GM21367 (cell line): Measurements from ENCODE around the gene KIT.

Experiments
- ATAC-seq: cut with Tn5 transposase; IDR thresholded peaks from one replicate; pipeline ENCODE4 v1.9.1; 2021; ENCODE audit not compliant: unreplicated experiment

The KIT gene

DNA sequence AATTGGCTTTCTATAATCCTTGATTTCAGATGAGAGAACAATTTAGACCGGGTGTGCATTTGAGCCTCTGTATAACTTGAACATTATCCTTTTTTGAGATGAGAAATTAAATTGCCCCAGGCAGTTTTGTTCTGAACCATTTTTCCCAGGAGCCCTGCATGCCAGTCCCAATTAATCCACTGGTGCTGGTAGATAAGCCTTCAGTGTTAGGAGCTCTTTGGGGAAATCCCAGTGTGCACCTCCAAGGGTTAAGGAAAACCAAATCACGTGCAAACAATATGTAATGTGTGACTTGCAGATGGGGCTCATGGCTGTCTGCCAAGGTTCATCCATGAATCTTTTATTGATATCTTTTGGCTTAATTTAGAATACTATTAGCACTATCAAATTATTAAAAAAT lies 43.2 kb downstream of the KIT start:
- ATAC-seq, result no peak

DNA sequence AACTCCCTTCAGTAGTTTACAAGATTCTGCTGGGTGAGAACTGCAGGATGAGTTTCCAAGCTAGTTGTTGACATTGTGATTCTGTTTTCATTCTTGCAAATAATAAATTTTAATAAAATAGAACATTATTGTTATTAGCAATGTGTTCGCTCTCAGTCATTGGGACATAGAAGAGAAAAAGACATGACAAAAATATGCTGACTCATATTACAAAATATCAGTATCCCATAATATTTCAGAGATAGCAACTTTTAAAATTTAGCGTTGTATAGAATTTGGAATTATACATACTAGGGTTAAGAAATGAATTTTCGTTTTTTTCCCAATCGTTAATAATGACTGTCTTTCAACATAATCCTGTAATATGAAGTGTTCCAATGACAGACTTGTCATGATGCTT lies 45.4 kb downstream of the KIT start:
- ATAC-seq, result no peak

DNA sequence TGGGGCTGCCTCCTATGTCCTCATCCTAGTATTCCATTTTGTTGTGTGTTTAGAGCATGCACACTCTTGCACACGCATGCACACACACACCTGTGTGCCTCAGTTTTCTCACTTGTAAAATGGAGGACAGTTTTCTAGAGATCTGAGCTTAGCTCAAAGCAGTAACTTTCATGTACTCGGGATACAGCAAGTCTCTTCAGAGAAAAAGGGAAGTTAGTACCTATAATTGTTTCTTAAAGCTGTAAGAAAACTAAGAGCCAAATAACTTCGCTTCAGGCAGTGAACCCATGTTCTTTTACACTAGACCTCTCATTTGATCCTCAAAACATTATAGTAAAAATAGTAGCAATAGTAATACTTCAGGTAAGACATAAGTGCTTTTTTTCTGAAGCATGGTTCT lies 49.6 kb downstream of the KIT start:
- ATAC-seq, result no peak

DNA sequence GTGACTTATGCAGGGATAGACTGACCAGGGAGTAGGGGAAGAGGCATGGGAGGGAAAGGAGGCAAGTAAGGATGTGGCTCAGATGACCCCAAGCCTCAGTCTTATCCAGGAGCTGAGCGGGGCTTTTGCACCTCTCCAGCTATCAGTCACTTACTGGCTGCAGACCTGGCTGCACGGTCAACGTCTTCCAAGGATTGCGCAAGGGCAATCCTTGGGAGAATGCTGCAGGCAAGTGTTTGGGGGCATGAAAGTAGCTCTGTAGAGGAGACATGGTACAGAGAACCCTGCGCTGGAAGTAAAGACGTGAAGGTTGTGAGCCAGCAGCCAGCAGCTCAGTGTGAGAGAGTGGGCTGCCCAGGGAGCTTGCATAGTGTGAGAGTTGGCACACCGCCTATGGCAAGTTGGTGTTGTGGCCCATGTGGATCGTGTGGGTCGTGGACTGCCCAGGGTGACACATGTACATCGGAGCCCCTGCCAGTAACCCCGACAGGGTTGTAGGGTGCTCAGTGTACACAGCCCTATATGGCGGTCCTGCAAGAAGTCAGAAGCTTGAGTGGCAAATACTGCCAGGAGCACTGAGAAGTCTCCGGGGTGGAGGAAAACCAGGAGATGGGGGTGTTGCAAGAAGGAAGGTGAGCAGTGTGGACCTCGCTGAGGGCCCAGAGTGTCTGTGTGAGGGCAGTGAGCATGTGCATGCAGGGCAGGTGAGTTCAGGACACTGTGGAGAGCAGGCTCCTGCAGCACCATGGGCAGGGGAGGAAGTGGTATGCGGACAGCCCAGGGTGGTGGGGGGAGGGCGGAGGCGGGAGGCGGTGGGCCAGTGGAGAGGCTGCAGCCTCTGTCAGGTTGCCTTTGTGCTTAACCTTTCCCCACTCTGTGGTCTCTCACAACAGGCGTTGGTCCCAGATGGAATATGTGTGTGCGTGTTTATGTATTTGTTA lies 50.9 kb downstream of the KIT start:
- no peak for ATAC-seq

DNA sequence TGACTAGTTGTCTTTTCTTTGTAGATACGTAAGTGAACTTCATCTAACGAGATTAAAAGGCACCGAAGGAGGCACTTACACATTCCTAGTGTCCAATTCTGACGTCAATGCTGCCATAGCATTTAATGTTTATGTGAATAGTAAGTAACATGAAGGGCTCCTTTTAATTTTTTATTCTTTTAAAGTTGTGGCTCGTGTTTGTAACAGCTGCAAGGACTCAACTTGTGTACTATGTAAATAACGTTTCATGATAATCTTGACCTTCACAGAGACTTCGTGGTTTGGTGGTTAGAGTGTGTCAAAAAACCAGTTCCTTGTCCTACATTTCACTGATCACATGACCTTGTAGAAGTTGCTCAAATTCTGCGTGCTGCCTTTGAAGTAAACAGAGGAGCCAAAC lies 51.6 kb downstream of the KIT start:
- ATAC-seq, result no peak

DNA sequence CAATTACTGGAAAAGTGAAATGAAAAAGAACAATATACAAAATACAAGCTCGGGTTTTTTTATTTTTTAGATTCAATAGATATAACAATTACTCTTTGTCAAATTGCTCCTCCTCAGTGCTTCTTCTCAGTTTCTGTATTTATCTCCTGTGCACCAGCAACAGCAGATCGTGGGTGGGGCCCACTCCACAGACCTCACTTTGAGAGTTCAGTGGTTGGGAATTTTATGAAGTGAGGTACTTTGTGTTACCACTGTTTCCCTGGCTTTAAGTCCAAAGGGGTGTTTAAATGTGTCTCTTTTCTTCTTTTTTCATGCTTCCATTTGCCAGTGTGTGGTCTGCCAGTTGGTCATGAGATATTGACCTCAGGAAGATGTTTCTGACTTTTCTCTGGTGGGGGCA lies 54.4 kb downstream of the KIT start:
- no peak for ATAC-seq

DNA sequence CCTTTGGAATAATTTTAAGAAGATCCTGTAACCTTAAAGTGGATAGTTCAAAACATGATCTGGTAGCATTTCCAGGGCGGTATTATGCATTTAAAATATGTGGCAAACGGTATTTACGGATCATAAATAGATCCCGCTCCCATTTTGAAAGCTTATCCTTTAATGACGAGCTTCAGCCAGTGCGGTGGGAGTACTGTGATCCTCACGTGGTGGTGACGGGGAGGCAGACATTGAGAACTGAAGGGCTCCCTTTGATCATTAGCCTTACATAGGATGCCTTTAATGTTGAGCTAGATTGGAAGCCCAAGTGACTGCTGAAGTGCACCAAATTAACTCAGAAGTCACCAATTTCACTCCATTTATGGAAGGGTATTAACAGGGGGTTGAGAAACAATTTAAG lies 56.9 kb downstream of the KIT start:
- no peak for ATAC-seq

DNA sequence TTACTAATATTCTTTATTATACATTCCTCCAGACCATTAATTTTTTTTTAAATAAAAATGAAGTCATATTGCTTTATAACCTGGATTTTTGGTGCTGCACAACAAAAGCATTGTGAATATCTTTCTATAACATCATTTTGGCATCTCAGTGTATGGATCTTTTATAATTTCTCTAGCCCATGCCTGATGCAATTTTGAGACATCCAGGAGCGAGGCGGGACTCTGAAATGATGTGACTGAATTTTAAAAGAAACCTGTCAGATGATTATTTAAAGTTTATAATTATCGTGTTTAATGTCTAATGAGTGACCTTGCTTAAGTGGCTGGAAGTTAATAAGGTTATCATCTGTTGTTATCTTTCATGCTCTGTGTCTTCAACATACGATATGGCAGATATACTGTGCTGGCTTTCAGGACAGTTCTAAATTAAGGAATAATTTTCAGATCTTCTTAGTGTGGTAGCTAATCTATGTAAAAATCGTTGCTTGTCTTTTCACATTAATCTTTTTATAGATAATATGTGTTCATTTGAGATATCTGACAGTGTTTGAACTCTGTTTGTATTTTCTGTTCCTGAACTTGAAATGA lies 58.8 kb downstream of the KIT start:
- ATAC-seq, result no peak

DNA sequence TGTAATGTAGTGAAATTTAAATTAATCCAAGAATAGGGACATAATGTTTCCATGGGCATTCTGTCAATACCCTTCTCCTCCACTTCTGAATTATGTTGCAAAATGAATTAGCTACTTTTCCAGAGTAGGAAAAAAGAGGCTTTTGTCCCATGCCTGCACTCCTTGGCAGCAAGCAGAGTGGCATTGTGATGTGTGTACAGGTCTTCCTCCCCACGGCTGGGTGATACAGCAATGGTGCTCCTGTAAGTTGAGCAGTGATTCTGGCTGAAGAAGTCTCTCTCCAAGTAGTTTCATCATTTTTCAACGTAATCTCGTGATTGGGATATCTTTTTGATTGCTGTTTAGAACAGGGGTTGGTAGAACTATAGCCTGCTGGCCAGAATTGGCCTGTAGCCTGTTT lies 59.9 kb downstream of the KIT start:
- ATAC-seq, result no peak

DNA sequence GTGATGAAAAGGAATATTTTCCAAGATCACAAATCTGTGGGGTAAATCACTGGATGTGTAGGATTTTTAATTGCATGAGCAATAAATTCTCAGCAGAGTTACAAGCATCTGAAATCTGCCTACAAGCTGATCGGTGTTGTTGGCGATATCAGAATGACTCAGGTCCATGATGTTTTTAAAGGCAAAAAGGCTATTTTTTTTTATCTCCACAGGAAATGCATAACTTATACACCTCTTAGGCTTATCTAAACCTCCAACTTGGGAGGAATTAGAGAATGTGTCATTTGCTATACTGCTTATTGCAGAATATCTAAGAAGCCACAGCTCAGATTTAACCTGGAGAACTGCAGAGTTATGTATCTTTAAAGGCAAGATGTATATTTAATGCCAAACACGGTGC lies 61.6 kb downstream of the KIT start:
- no peak for ATAC-seq

DNA sequence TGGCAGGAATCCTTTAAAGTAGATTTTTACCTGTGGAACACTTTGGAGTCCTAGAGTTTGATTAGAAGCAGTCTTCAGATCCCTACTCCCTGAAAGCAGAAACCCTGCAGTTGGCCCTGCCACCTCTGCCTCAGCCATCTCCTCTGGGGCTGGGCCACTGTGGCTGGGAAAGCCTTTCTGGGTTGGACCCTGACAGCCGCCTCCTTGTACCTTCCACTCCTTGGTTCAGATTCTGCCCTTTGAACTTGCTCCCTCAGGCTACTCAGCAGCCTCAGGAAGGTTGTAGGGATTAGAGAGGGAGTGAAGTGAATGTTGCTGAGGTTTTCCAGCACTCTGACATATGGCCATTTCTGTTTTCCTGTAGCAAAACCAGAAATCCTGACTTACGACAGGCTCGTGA lies 65.5 kb downstream of the KIT start:
- no peak for ATAC-seq

DNA sequence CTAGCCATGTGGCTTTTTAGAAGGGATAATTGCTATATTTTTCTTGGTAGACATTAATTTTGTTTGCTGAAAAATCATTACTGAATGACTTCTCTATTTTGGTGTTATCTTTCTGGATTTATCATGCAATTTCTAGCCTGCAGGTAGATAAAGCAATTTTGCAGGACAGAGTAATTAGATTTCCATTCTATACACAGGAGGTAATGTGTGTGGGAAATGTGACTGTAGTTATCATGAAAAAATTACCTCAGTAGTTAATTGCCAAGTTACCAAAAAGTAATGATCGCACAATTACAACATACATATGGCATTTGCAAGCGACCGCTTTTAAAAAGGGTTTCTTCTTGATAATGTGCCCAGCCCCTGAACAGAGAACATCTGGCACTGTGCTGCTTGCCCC lies 66.1 kb downstream of the KIT start:
- no peak for ATAC-seq

DNA sequence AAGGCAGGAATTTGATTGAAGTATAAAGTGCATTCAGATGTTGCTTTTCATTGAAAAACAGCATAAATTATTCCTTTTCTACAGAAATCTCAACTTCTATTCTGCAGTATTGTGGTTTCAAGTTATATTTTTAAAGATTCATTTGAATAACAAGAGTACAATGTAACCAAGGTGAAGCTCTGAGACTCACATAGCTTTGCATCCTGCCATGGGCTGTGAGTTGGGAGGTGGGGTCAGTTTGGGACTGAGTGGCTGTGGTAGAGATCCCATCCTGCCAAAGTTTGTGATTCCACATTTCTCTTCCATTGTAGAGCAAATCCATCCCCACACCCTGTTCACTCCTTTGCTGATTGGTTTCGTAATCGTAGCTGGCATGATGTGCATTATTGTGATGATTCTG lies 69.2 kb downstream of the KIT start:
- ATAC-seq, result peak; percentile 48

DNA sequence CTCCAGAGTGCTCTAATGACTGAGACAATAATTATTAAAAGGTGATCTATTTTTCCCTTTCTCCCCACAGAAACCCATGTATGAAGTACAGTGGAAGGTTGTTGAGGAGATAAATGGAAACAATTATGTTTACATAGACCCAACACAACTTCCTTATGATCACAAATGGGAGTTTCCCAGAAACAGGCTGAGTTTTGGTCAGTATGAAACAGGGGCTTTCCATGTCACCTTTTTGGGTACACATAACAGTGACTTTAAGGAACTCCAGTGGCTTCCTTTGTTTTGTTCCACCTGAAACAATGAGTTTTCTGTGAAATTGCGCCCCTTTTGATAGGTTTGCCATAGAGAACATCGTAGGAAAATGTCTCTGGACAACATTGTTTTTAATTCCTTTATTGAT lies 69.6 kb downstream of the KIT start:
- peak; percentile 22 for ATAC-seq

DNA sequence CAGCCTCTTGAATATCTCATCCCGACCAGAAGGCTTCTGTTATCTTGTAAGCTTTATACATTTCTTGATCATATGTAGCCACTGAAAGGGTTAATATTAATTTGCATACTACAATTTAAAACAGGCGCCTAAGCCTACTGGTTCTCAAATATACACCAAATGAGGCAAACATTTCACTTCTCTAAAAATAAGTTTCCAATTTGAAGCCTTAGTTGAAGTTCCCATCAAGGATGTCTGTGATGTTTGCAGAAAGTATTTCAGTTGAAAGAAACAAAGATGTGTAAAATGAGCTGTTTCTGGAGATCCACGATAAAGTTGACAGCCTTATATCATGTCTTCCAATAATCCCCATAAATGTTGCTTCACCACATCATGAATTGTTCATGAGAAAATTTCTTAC lies 70.6 kb downstream of the KIT start:
- ATAC-seq, result no peak

DNA sequence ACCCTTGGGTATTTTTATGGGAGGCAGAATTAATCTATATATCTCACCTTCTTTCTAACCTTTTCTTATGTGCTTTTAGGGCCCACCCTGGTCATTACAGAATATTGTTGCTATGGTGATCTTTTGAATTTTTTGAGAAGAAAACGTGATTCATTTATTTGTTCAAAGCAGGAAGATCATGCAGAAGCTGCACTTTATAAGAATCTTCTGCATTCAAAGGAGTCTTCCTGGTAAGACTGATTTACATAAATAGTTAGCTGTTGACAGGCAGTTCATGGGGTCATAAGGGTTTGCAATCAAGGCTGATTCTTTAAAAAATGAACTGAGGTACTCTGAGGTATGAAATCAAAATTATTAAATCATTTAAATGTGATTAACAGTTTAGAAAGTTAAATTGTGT lies 71.5 kb downstream of the KIT start:
- ATAC-seq, result no peak

DNA sequence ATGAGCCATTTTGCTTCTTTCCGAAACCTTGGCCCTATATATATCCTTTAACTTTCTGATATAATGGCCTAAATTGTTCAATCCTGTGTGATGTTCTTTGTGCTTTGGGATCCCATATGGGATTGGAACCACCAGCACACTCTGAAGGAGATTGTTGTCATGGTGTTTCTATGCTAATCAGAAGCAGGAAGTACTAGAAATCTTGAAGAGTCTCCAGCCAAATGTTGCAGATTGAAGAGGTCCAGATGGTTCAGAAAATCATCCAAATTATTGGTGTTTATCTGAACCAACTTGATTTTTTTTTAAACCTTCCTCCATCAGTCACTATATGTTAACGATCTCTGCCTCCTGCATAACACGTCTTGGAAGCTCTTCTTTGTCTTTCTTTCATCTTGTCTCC lies 72.8 kb downstream of the KIT start:
- no peak for ATAC-seq

DNA sequence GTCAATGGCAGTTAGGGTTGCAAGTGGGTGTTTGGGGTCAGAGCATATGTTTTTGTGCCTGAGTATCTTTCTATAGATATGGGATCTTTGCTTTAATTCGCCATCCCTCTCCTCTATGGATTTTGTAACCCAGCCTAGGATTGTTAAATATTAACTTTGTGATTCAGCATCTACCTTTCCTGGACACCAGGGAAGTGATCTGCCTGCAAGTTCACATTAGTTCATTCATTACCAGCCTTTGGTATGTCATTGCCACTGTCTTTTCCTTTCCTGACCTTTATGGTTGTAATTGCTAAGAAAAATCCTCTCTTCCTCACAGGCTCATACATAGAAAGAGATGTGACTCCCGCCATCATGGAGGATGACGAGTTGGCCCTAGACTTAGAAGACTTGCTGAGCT lies 73.8 kb downstream of the KIT start:
- no peak for ATAC-seq

DNA sequence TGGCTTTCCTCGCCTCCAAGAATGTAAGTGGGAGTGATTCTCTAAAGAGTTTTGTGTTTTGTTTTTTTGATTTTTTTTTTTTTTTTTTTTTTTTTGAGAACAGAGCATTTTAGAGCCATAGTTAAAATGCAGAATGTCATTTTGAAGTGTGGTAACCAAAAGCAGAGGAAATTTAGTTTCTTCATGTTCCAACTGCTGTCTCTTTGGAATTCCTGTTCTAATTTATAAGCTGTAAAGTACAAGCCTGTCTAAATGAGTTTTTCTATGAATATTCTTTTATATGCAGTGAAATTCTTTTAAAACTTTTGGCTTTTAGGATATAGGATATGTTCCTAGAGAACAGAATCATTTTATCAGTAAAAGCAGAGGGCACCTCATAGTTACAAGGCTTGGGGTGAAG lies 74.2 kb downstream of the KIT start:
- no peak for ATAC-seq

DNA sequence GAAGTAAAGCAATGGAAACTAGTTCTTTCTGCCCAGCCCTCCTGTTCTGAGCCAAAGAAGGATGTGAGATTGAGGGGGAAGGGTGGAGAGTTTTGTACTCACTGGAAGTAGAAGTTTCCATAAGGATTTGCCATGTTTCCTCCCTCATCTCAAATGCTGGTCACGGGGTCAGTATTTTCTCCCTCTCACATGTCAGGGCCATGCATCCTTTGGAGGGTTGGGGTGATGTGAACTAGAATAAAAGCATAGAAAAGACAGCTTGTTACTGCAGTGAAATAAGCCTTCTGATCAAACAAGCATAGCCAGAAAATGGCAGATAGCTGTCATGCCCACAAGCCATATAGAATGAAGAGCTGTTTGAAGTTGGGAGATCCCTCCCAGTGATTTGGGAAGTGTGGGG lies 79.7 kb downstream of the KIT start:
- ATAC-seq, result no peak

DNA sequence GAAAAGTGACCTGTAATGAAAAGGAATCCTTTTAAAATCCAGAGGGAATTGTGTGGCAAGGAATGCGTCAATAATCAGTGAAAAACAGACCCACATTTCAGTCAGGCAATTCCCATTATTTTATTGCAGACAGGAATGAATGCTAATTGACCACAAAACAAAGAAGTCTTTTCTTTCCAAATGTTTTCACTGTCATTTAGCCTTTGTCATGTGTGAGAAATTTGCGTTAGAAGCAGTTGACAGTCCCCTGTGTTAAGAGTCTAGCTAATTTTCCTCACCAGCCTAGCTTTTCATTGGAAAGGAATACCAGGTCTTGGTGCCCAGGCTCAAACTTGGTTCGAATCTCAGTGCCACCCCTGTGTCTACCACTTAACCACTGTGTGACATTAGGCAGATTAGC lies 83.4 kb downstream of the KIT start:
- no peak for ATAC-seq

DNA sequence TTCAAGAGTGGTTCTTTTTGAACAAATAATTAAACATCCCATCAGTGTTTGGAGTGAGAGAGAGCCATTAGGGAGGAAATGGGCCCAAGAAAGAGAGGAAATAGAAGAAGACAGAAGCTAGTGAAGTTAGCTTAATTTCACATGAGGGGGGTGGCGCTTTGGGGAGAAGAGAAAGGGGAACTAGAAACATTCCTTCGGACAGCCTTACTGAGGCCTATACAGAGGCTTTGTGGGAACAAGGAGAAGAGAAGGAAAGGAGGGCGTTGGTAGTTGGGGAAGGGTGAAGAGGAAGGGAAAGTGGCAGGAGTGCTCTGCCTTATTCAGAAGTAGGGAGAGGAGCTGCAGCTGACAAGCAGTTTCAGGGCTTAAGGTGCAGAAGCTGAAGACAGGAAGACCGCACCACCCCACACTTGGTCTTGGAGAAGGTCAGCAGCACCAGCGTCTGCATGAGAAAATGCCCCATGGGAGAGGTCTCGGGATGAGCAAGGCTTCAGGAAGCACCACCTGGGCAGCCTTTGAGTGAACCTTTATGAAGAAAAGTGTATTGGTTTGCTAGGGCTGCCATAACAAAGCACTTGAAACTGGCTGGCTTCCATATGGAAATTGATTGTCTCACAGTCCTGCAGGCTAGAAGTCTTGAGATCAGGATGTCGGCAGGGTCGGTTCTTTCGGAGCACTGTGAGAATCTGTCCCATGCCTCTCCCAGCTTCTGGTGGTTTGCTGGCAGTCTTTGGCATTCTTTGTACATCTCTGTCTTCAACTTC lies 85.1 kb downstream of the KIT start:
- no peak for ATAC-seq
